RWPE1 (cell line): ENCODE results near the gene GRK3.

Experiments used
- CTCF ChIA-PET: fragments of 350-600 bp; sonication (Branson Sonifier 250); formaldehyde crosslinking; extraction: SDS; loops from one replicate; lab custom pipeline; 2021; lab: Yijun Ruan, JAX
- POLR2A ChIA-PET: fragments of 400-600 bp; formaldehyde crosslinking; extraction: SDS; loops from one replicate; lab custom pipeline; 2020; ENCODE audit warnings: antibody characterized with exemption; ENCODE audit not compliant: low non-redundant PET; lab: Yijun Ruan, JAX
- DNase-seq: peaks from one replicate; pipeline ENCODE4 v3.0.0; 2012; ENCODE audit warnings: low spot score
- H3K27ac ChIP-seq: fragments of 450-650 bp; 2 replicates; pipeline ENCODE4 v1.5.1; 2017
- TF ChIP-seq, protein P1 (sequence below): fragments of 450-650 bp; conservative IDR thresholded peaks from 2 replicates; pipeline ENCODE4 v1.5.1; 2017; ENCODE audit warnings: low read depth, mild to moderate bottlenecking

The GRK3 gene

DNA sequence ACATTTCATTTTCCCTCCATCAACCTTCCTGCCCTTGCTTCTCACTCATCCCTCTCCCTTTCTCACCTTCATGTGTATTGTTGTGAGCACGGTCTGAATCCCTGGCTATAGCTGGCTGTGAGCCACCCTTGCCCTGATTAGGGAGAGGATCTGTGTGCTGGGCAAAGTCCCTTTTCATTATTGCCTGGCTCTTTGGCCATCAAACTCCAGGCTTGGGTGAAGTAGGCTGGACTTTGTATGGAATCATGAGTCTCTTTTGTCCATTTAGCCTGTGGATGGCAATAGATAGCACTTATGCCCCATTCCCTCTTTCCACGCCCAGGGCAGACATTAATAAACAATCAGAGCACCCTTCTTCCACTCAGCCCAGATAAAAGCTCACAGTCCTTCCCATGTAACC, 184.2 kb downstream of the GRK3 start:
- CTCF ChIA-PET = no interaction called here

DNA sequence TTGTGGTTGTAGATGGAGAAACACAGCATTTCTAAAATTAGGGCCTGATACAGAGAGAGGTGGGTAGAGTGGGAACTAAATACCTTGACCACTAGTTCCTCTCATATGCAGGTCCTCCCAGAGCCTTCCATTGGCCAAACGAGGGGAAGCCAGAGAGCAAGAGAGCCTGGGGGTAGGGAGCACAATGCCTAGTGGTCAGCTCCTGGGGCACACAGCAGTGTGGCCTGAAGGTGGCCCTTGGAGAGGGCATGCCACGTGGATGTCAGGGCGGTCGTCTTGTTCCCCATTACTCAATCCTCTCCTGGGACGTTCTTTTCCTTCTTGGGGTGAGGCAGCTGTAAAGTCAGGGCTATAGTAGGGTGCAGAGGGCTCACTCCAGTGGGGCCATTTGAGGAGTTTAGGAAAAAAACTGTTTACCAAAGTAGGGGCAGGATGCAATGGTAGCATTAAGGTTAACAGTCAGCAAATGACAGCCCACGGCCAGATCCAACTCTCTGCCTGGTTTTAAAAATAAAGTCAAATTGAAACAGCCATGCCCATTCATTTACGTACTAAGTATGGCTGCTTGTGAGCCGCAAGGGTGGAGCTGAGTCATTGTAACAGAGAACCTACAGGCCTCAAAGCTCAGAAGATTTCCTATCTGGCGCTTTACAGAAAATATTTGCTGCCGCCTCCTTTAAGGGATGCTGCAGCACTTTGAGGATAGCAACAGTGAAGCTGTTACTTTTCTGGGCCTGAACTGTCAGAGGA, 185.1 kb downstream of the GRK3 start:
- POLR2A ChIA-PET = no interaction called here

More for the DNA sequence above, 184.2 kb downstream of the GRK3 start:
- POLR2A ChIA-PET = no interaction called here
- no peak for DNase-seq
- TF ChIP-seq, protein P1, sequence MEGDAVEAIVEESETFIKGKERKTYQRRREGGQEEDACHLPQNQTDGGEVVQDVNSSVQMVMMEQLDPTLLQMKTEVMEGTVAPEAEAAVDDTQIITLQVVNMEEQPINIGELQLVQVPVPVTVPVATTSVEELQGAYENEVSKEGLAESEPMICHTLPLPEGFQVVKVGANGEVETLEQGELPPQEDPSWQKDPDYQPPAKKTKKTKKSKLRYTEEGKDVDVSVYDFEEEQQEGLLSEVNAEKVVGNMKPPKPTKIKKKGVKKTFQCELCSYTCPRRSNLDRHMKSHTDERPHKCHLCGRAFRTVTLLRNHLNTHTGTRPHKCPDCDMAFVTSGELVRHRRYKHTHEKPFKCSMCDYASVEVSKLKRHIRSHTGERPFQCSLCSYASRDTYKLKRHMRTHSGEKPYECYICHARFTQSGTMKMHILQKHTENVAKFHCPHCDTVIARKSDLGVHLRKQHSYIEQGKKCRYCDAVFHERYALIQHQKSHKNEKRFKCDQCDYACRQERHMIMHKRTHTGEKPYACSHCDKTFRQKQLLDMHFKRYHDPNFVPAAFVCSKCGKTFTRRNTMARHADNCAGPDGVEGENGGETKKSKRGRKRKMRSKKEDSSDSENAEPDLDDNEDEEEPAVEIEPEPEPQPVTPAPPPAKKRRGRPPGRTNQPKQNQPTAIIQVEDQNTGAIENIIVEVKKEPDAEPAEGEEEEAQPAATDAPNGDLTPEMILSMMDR = no peak
- H3K27ac ChIP-seq = no peak overlapping the region

DNA sequence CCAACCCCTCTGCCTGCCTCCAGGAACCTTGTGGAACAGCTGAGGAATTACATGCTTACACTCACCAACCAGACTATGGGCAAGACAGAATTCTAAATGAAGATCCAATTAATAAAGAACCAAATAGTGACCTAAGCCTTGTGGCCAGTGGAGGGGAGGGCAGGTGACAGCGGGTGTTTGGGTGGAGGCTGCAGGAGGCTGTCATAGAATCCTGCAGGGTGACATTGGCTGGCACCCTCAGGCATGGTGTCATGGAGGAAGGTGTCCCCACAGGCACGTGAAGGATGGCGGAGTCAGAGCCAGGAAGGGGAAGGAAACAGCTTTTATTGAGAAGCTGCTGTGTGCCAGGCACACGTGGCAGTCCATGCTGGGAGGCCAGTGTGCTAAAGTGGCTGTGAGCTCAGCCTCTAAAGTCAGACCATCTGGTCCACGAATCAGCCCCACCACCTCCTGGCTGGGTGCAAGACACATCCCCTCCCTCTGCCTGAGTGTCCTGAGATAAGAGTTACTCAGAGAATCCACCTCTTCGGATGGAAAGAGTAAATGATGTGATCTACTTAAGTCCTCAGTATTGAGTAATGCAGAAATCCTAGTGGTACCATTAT, 186.2 kb downstream of the GRK3 start:
- POLR2A ChIA-PET = no interaction called here
- TF ChIP-seq, protein P1 = no peak
- DNase-seq = no peak
- no peak overlapping the region for H3K27ac ChIP-seq
- CTCF ChIA-PET = no interaction called here

More for the DNA sequence above, 185.1 kb downstream of the GRK3 start:
- CTCF ChIA-PET = no interaction called here
- no peak for DNase-seq
- H3K27ac ChIP-seq = no peak overlapping the region
- TF ChIP-seq, protein P1 = no peak

DNA sequence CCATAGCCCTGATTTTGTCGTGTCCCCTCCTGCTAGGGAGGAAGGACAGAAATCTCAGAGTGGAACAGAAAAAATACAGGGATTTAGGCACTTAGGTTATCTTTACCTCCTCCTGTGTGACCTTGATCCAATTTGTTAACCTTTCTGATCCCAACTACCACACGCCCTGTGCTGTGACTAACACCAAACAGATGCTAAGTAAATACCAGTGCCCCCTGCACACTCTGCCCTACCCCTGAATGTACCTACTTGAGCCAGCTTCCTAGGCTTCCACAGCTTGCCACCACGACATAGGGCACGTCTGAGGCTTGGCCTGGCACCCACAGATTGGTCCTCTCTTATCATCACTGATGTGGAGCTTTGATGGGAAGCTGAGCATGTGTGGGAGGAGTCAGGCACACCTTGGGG, 186.7 kb downstream of the GRK3 start:
- POLR2A ChIA-PET = no interaction called here
- TF ChIP-seq, protein P1 = no peak
- no peak overlapping the region for H3K27ac ChIP-seq
- CTCF ChIA-PET = no interaction called here
- DNase-seq = no peak

DNA sequence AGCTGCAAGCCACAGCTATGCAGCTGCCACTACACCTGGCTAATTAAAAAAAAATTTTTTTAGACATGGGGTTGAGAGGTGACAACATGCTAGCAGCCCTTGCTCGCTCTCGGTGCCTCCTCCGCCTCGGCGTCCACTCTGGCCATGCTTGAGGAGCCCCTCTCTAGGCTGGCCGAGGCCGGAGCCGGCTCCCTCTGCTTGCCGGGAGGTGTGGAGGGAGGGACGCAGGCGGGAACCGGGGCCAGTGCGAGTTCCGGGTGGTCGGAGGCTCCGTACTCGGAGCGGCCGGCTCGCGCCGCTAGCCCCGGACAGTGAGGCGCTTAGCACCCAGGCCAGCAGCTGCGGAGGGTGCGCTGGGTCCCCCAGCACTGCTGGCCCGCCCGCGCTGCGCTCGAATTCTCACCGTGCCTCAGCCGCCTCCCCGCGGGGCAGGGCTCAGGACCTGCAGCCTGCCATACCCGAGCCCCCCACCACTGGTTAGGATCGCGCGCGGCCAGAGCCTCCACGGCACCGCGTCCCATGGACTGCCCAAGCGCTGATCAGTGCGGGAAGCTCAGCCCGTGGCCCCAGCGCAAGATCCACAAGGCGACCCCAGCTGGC, 188.2 kb downstream of the GRK3 start:
- no peak for DNase-seq
- POLR2A ChIA-PET = no interaction called here
- CTCF ChIA-PET = no interaction called here
- TF ChIP-seq, protein P1 = no peak
- H3K27ac ChIP-seq = no peak overlapping the region

DNA sequence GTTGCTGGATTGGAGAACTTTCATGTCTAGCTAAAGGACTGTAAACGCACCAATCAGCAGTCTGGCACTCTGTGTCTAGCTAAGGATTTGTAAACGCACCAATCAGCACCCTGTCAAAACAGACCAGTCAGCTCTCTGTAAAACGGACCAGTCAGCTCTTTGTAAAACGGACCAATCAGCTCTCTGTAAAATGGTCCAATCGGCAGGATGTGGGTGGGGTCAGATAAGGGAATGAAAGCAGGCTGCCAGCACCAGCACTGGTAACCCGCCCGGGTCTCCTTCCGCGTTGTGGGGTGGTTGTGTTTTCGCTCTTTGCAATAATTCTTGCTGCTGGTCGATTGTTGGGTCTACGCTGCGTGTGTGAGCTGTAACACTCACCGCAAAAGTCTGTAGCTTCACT, 188.8 kb downstream of the GRK3 start:
- ChIA-PET POLR2A (no interaction called here), CTCF (no interaction called here)
- H3K27ac ChIP-seq = no peak overlapping the region
- no peak for DNase-seq
- TF ChIP-seq, protein P1 = no peak
